ENCODE data around the gene CYB5D1. TPM values are rescaled to one million over a fixed set of nuclear protein-coding genes. Genes with fewer than 3 reads are reported as not detected.

CYB5D1 gene
- total RNA-seq, 4 donors from 2014 or later, result 3.8 to 9.3 (median 7.5) TPM

GRCh38 chr17:7830616-7831015 is 27.2 kb upstream of the CYB5D1 start:
- no peak for TF ChIP-seq CTCF (IDR thresholded peaks at IDR 0.05)
- TF ChIP-seq POLR2A (IDR thresholded peaks at IDR 0.05), result no peak
- WGBS, 2 donors, result 88 to 90% methylated on average over 6 to 8 of the region's 8 CpGs
- intact Hi-C loops (cut with DNase I), result no loop called here
- Histone ChIP-seq H3K9me3 (no peaks in the 10 kb centered on the region), H3K4me1 (peaks cover 4 to 32% (median 8%) of the 10 kb centered on the region in 3 donors), H3K27me3 (peaks cover 0 to 13% (median 0%) of the 10 kb centered on the region in 4 donors), H3K4me3 (no peak overlapping the region), H3K36me3 (no peaks in the 10 kb centered on the region), H3K27ac (no peak overlapping the region)
- no peak for DNase-seq

GRCh38 chr17:7831233-7831632 is 26.6 kb upstream of the CYB5D1 start:
- no peak overlapping the region for H3K4me3 ChIP-seq
- TF ChIP-seq POLR2A (IDR thresholded peaks at IDR 0.05) (no peak), CTCF (IDR thresholded peaks at IDR 0.05) (no peak)
- H3K27ac ChIP-seq, result no peak overlapping the region
- no peak for DNase-seq
- 70 to 77% methylated on average over 2 to 6 of the region's 7 CpGs for WGBS, 2 donors
- H3K36me3 ChIP-seq, result no peaks in the 10 kb centered on the region
- H3K27me3 ChIP-seq, result peaks cover 0 to 13% (median 0%) of the 10 kb centered on the region in 4 donors
- intact Hi-C loops (cut with DNase I), result no loop called here
- no peaks in the 10 kb centered on the region for H3K9me3 ChIP-seq
- H3K4me1 ChIP-seq, result peaks cover 4 to 31% (median 8%) of the 10 kb centered on the region in 3 donors

- no peak for DNase-seq
- TF ChIP-seq CTCF (IDR thresholded peaks at IDR 0.05) (no peak), POLR2A (IDR thresholded peaks at IDR 0.05) (no peak)
- 75 to 78% methylated on average over 9 to 10 of the region's 10 CpGs for WGBS, 2 donors
Measured at GRCh38 chr17:7832431-7832830, 25.4 kb upstream of the CYB5D1 start.

GRCh38 chr17:7833011-7833794 is 24.6 kb upstream of the CYB5D1 start:
- WGBS, 2 donors, result 26 to 40% methylated on average over 7 to 8 of the region's 19 CpGs
- Histone ChIP-seq H3K27ac (peak overlapping the region; percentile 97 to 99 (median 98)), H3K36me3 (no peaks in the 10 kb centered on the region), H3K4me1 (peaks cover 22 to 47% (median 23%) of the 10 kb centered on the region in 3 donors), H3K27me3 (peaks cover 0 to 13% (median 0%) of the 10 kb centered on the region in 4 donors), H3K9me3 (no peaks in the 10 kb centered on the region), H3K4me3 (peak overlapping the region; percentile 67 to 82 (median 77))
- intact Hi-C loops (cut with DNase I), result no loop called here
- no peak for DNase-seq
- no peak for TF ChIP-seq POLR2A (IDR thresholded peaks at IDR 0.05)
- no peak for TF ChIP-seq CTCF (IDR thresholded peaks at IDR 0.05)

More at GRCh38 chr17:7832431-7832830, 25.4 kb upstream of the CYB5D1 start:
- peaks cover 0 to 13% (median 0%) of the 10 kb centered on the region in 4 donors for H3K27me3 ChIP-seq
- no peak overlapping the region for H3K4me3 ChIP-seq
- no peak overlapping the region for H3K27ac ChIP-seq
- intact Hi-C loops (cut with DNase I), result no loop called here
- peaks cover 16 to 39% (median 17%) of the 10 kb centered on the region in 3 donors for H3K4me1 ChIP-seq
- H3K36me3 ChIP-seq, result no peaks in the 10 kb centered on the region
- H3K9me3 ChIP-seq, result no peaks in the 10 kb centered on the region

- peaks cover 0 to 13% (median 0%) of the 10 kb centered on the region in 4 donors for H3K27me3 ChIP-seq
- intact Hi-C loops (cut with DNase I), result no loop called here
- TF ChIP-seq CTCF (IDR thresholded peaks at IDR 0.05) (peak in 3 of 6 experiments; percentile 17 to 28 (median 20)), POLR2A (IDR thresholded peaks at IDR 0.05) (peak in 1 of 4 donors; percentile 55)
- H3K4me1 ChIP-seq, result peaks cover 29 to 54% (median 30%) of the 10 kb centered on the region in 3 donors
- DNase-seq, result peak; percentile 75
- no peaks in the 10 kb centered on the region for H3K36me3 ChIP-seq
- peak within 1 kb of the TSS; percentile 67 to 82 (median 77) for H3K4me3 ChIP-seq
- WGBS, 2 donors, result 0% methylated on average over 14 to 24 of the region's 49 CpGs
- peak within 1 kb of the TSS; percentile 97 to 99 (median 98) for H3K27ac ChIP-seq
- H3K9me3 ChIP-seq, result no peaks in the 10 kb centered on the region
Measured at GRCh38 chr17:7833795-7834541, 23.8 kb upstream of the CYB5D1 start, which contains the start of gene KDM6B. Gene KDM6B, plus strand, starts transcription at chr17:7834217. Its CDS starts 11,338 bp downstream, at chr17:7845555.
